ENCODE measurements around the gene RBBP8NL.
A peak's percentile ranks its signal among the peaks of the same experiment; 100 is the strongest.

The RBBP8NL gene

DNA sequence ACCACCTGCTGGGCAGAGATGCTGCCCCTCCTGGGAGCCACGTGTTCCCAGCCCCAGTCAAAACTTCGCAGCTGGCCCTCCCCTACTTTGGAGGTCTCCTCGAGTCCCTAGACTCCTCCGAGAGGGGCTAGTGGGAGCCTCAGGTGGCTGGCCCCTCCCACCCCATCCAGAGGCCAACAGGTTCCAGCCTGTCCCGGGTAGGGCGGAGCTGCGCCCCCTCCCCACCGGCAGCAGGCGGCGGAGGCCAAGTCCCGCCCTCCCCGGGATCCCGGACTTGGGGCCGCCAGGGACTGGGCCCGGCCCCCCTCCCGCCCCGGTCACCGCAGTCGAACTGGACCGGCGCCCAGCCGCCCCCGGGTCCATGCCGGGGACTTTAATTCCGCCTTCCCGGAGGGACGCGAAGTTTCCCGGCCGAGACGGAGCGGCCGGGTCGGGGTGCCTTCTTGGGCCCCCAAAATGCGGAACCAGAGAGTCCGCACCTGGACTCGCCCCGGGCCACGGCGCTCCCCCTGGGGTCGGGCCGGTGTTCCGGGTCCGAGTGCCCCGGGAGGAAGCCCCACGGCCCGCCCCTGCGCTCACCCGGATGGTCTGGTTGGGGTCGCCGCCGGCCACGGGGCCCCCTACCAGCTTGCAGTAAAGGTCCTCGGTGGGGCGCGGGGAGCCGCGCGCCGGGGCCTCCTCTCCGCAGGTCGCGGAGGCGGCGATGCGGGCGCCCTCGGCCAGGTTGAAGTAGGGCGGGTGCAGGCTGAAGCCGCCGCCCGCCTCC, 60.8 kb downstream of the RBBP8NL start:
- DNase-seq (ENCODE audit: low read depth): no peak
- peak overlapping the region; percentile 55 for H3K4me3 ChIP-seq (ENCODE audit: low read depth, low read length)
- TF ChIP-seq, protein P1, sequence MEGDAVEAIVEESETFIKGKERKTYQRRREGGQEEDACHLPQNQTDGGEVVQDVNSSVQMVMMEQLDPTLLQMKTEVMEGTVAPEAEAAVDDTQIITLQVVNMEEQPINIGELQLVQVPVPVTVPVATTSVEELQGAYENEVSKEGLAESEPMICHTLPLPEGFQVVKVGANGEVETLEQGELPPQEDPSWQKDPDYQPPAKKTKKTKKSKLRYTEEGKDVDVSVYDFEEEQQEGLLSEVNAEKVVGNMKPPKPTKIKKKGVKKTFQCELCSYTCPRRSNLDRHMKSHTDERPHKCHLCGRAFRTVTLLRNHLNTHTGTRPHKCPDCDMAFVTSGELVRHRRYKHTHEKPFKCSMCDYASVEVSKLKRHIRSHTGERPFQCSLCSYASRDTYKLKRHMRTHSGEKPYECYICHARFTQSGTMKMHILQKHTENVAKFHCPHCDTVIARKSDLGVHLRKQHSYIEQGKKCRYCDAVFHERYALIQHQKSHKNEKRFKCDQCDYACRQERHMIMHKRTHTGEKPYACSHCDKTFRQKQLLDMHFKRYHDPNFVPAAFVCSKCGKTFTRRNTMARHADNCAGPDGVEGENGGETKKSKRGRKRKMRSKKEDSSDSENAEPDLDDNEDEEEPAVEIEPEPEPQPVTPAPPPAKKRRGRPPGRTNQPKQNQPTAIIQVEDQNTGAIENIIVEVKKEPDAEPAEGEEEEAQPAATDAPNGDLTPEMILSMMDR (IDR thresholded peaks at IDR 0.05; ENCODE audit: low read depth, low read length, missing control alignments): no peak
- in situ Hi-C loops (cut with HindIII; ENCODE audit: low sequenced_read_pairs): no loop called here

DNA sequence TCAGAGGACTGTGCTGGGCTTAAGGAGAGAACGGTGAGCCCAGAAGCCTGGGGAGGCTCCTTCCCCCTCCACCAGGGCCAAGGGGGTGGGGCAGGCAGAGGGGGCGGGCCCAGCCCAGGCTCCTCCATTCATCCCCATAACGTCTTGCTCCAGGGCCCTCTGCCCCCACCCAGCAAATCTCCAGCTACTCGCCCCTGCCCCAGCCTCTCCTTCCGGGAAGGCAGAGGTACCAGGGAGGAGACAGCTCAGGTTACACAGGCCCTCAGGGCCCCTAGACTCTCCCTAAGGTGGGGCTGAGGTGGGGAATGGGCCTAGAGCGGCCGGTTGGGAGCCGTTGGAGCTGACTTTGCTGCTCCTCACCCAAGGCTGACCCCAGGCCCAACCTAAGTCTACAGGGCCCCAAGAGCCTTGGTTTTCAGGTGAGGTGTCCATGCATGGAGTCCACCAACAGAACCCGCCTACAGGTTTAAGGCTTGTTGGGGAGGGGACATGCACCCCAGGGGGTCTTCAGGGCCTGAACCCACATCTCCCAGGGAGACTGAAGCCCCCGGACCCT, 61.4 kb downstream of the RBBP8NL start:
- in situ Hi-C loops (cut with HindIII; ENCODE audit: low sequenced_read_pairs): no loop called here
- peak overlapping the region; percentile 55 for H3K4me3 ChIP-seq (ENCODE audit: low read depth, low read length)
- TF ChIP-seq, protein P1 (IDR thresholded peaks at IDR 0.05; ENCODE audit: low read depth, low read length, missing control alignments): no peak
- DNase-seq (ENCODE audit: low read depth): no peak

DNA sequence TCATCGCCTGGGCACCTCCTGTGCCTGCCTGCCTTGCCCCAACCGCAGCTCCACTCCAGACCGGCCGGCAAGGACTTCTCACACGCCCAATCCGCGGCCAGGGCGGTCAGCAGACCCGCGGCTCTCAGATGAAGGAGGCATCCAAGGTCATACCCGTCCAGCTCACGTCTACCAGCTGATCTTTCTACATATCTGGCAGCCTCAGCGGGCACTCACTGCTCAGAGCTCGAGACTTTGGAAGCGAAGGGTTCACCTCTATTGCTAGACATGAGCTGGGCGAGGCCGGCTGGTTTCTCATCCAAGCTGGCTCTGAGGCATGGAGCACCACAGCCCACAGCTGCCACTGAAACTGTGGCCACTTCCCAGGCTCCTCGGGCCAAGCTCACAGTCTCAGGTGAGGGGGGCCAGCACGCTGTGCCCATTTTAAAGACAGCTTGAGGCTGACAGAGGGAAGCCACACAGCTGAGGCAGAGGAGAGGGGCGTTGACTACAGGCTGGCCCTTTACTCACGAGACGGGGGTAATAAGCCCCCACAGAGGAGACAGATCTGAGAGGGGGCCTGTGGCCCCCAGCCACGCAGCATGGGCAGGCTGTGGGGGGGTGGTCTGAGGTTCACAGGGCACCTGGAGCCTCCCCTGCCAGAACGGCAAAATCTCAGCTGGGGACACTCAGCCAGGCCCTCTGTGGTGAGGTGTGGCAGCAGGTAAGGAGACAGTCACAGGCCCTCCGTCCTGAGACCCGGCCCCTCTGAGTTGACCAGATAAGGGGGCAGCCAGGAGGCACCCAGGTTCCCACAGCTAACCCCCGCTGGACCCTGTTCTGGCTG, 62.2 kb downstream of the RBBP8NL start:
- no peak overlapping the region for H3K4me3 ChIP-seq (ENCODE audit: low read depth, low read length)
- DNase-seq (ENCODE audit: low read depth): no peak
- in situ Hi-C loops (cut with HindIII; ENCODE audit: low sequenced_read_pairs): no loop called here
- TF ChIP-seq, protein P1 (IDR thresholded peaks at IDR 0.05; ENCODE audit: low read depth, low read length, missing control alignments): no peak

DNA sequence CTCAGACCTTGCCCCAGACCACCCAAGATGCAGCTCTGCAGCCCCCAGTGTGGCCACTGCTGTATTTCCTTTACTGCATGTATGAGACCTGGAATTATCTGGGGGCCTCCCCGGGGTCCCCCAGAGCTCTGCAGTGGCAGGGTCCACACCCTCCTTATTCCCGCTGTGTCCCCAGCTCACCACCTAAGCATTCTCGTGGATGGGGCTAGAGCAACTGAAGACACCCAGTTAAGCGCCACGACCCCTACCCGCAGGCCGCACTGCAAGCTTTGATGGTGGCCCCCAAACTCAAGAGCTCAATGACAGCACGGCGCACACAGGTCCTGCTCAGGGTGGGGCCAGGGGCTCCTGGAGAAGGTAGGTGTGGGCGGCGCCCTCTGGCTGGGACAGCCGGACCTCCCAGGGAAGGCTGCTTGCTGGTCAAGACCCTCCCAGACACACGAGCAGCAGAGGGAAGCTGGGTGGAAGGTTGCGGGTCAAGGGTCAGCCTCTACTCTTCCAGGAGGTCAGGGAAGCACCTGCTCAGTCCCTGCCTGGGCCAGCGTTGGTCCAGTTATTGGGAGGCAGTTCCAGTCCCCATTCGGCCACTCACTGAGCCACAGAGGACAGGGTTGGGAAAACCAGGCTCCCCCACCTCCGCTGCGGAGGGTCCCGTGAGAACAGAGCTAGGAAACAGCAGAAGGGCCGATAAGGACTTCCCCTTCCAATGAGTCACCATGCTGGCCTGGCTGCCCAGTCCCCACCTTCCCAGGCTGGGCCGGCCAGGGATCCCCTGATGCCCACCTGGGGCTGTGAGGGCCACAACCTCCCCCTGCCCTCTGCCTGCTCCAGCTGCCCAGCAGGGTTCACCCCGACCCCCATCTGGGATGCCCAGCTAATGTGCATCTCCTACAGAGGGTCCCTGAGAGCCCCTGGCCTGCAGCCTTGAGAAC, 63.2 kb downstream of the RBBP8NL start:
- no peak overlapping the region for H3K4me3 ChIP-seq (ENCODE audit: low read depth, low read length)
- TF ChIP-seq, protein P1 (IDR thresholded peaks at IDR 0.05; ENCODE audit: low read depth, low read length, missing control alignments): no peak
- no peak for DNase-seq (ENCODE audit: low read depth)
- in situ Hi-C loops (cut with HindIII; ENCODE audit: low sequenced_read_pairs): no loop called here

DNA sequence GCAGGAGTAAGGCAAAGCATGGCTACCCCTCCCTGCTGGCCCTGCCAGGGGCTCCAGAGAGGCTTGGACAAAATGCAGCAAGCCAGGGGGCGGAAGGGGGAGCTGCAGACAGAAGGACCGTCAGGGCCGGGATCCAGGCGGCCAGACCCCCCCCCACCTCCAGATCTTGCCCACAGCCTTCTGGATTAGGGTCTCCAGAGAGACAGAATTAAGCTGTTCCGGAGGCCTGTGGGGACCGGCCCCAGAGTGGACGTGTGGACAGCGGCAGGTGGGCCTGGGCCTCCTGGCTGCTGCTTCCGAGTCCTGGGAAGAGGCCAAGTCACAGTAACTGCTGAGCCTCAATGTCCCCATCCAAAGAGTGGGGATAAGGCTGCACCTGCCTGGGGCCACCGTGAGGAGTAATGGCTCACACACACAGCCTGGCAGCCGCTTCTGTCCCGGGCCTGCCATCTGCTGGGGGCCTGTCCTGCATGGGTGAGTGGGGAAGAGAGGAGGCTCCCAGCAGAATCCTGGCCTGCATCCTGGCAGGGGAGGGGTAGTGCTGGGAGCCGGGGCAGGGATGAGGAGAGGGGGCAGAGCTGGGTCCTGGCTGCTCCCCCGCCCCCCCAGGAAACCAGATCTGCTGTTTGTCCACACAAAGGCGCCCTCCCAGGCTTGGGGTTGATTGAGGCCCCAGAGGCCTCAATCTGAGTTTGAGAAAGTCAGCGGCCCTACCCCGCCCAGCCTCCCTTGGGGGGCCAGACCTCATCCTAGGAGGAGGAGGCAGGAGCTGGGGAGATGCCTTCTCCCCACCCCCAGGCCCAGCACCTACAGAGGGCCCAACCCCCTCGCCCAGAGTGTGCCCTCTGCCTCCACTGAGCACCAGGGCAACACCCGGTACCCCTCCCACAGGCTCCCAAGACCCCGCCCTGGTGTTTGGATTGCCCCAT, 64.1 kb downstream of the RBBP8NL start:
- TF ChIP-seq, protein P1 (IDR thresholded peaks at IDR 0.05; ENCODE audit: low read depth, low read length, missing control alignments): no peak
- no peak for DNase-seq (ENCODE audit: low read depth)
- in situ Hi-C loops (cut with HindIII; ENCODE audit: low sequenced_read_pairs): no loop called here
- no peak overlapping the region for H3K4me3 ChIP-seq (ENCODE audit: low read depth, low read length)
